ENCODE measurements around the gene SYT1. TPM values are rescaled to one million over a fixed set of nuclear protein-coding genes. Genes with fewer than 3 reads are reported as not detected.

SYT1 gene
- total and polyA plus RNA-seq, 11 donors: 0.08 to 0.86 (median 0.16) TPM; not detected in 6

GRCh38 chr12:79016181-79016580, 151.6 kb downstream of the SYT1 start:
- no peak for DNase-seq
- H3K9me3 ChIP-seq: no peaks in the 10 kb centered on the region
- no peak for TF ChIP-seq POLR2A (IDR thresholded peaks at IDR 0.05)
- no peaks in the 10 kb centered on the region for H3K36me3 ChIP-seq
- no peak overlapping the region for H3K4me3 ChIP-seq
- intact Hi-C loops (cut with DNase I): no loop called here
- no peak overlapping the region for H3K27ac ChIP-seq
- no peaks in the 10 kb centered on the region for H3K4me1 ChIP-seq
- no peak for ATAC-seq
- H3K27me3 ChIP-seq: no peaks in the 10 kb centered on the region
- WGBS, 4 donors: 56 to 65% (median 62%) methylated on average over 2 of the region's 2 CpGs

GRCh38 chr12:79019672-79020071, 155.1 kb downstream of the SYT1 start:
- no peak for ATAC-seq
- WGBS, 4 donors: 43 to 51% (median 47%) methylated on average over 1 of the region's 1 CpG

GRCh38 chr12:79020106-79020505, 155.5 kb downstream of the SYT1 start:
- 68 to 80% (median 73%) methylated on average over 1 of the region's 1 CpG for WGBS, 4 donors
- Histone ChIP-seq H3K4me3 (no peak overlapping the region), H3K27ac (no peak overlapping the region), H3K36me3 (no peaks in the 10 kb centered on the region), H3K4me1 (no peaks in the 10 kb centered on the region), H3K9me3 (no peaks in the 10 kb centered on the region), H3K27me3 (no peaks in the 10 kb centered on the region)
- DNase-seq: no peak
- ATAC-seq: no peak
- intact Hi-C loops (cut with DNase I): no loop called here
- TF ChIP-seq CTCF (IDR thresholded peaks at IDR 0.05) (no peak), POLR2A (IDR thresholded peaks at IDR 0.05) (no peak)

More at GRCh38 chr12:79019672-79020071, 155.1 kb downstream of the SYT1 start:
- TF ChIP-seq CTCF (IDR thresholded peaks at IDR 0.05) (no peak), POLR2A (IDR thresholded peaks at IDR 0.05) (no peak)
- no peaks in the 10 kb centered on the region for H3K27me3 ChIP-seq
- H3K9me3 ChIP-seq: no peaks in the 10 kb centered on the region
- no peak overlapping the region for H3K4me3 ChIP-seq
- H3K27ac ChIP-seq: no peak overlapping the region
- no peak for DNase-seq
- no peaks in the 10 kb centered on the region for H3K4me1 ChIP-seq
- intact Hi-C loops (cut with DNase I): no loop called here
- no peaks in the 10 kb centered on the region for H3K36me3 ChIP-seq

- H3K4me3 ChIP-seq: no peak overlapping the region
- DNase-seq (no peak), ATAC-seq (no peak)
- intact Hi-C loops (cut with DNase I): no loop called here
- no peaks in the 10 kb centered on the region for H3K27me3 ChIP-seq
- H3K9me3 ChIP-seq: no peaks in the 10 kb centered on the region
- H3K27ac ChIP-seq: no peak overlapping the region
- TF ChIP-seq POLR2A (IDR thresholded peaks at IDR 0.05) (no peak), CTCF (IDR thresholded peaks at IDR 0.05) (no peak)
- H3K36me3 ChIP-seq: no peaks in the 10 kb centered on the region
- no peaks in the 10 kb centered on the region for H3K4me1 ChIP-seq
Observed at GRCh38 chr12:79021021-79021420, 156.4 kb downstream of the SYT1 start.

- Histone ChIP-seq H3K9me3 (no peaks in the 10 kb centered on the region), H3K27ac (no peak overlapping the region), H3K4me1 (no peaks in the 10 kb centered on the region), H3K27me3 (no peaks in the 10 kb centered on the region), H3K36me3 (no peaks in the 10 kb centered on the region), H3K4me3 (no peak overlapping the region)
- no peak for ATAC-seq
- DNase-seq: no peak
- intact Hi-C loops (cut with DNase I): no loop called here
- TF ChIP-seq POLR2A (IDR thresholded peaks at IDR 0.05): no peak
- no peak for TF ChIP-seq CTCF (IDR thresholded peaks at IDR 0.05)
- 28 to 60% (median 44%) methylated on average over 1 of the region's 1 CpG for WGBS, 4 donors
Observed at GRCh38 chr12:79023261-79023660, 158.7 kb downstream of the SYT1 start.
